Mucosa of stomach (tissue), 1 donor: ENCODE results near the gene FBXO9.

Source experiments
- H3K27me3 ChIP-seq: one replicate; pipeline ENCODE4 v1.7.0; 2013; ENCODE audit warnings: mild to moderate bottlenecking, low read length; ENCODE audit not compliant: control insufficient read depth, insufficient read depth
- H3K36me3 ChIP-seq: one replicate; pipeline ENCODE4 v1.7.0; 2013; ENCODE audit warnings: low read length; ENCODE audit not compliant: control insufficient read depth, insufficient read depth
- H3K4me1 ChIP-seq: one replicate; pipeline ENCODE4 v1.7.0; 2013; ENCODE audit warnings: mild to moderate bottlenecking, low read length; ENCODE audit not compliant: control insufficient read depth, insufficient read depth
- H3K4me3 ChIP-seq: one replicate; pipeline ENCODE4 v1.7.0; 2013; ENCODE audit warnings: low read length
- H3K9ac ChIP-seq: one replicate; pipeline ENCODE4 v1.7.0; 2013; ENCODE audit warnings: mild to moderate bottlenecking, low read length, moderate library complexity
- H3K9me3 ChIP-seq: one replicate; pipeline ENCODE4 v1.7.0; 2013; ENCODE audit warnings: mild to moderate bottlenecking, low read length, moderate library complexity; ENCODE audit not compliant: control insufficient read depth
- donor health status: Pancreatic carcinoma.

Gene FBXO9

DNA sequence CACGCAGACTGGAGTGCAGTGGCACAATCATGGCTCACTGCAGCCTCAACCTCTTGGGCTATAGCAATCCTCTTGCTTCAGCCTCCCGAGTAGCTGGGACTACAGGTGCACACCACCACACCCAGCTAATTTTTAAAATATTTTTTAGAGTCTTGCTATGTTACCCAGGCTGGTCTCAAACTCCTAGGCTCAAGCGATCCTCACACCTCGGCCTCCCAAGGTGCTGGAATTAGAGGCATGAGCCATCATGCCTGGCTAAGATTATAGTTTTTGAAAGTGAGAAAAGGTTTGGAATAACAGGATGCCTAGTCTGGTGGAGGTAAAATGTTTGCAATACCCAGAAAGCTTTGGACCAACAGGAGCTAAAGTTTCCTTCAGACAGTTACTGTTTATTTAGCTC lies 60.1 kb downstream of the FBXO9 start:
- Histone ChIP-seq H3K9ac (no peak overlapping the region), H3K4me1 (no peaks in the 10 kb centered on the region), H3K27me3 (no peaks in the 10 kb centered on the region), H3K4me3 (no peak overlapping the region), H3K9me3 (no peaks in the 10 kb centered on the region), H3K36me3 (no peaks in the 10 kb centered on the region)

DNA sequence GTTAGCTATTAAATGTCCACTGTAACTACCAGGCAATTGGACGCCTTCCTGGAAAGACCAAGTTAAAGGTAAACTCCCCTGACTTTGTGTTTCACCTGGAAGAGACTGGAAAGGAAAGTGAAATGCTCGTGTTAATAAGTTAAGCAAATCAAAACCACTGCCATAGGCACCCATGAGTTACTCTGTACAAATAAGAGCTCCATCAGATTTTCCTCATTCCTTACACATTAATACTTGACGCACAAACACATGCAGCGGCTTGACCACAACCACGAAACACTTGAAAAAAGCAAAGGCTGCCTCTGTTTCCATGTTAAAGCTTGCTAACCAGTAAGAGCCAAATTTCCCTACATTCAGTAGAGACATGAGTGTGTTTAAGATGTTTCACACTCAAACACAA lies 63.6 kb downstream of the FBXO9 start:
- Histone ChIP-seq H3K9me3 (no peaks in the 10 kb centered on the region), H3K36me3 (no peaks in the 10 kb centered on the region), H3K9ac (no peak overlapping the region), H3K4me3 (no peak overlapping the region), H3K4me1 (no peaks in the 10 kb centered on the region), H3K27me3 (no peaks in the 10 kb centered on the region)

DNA sequence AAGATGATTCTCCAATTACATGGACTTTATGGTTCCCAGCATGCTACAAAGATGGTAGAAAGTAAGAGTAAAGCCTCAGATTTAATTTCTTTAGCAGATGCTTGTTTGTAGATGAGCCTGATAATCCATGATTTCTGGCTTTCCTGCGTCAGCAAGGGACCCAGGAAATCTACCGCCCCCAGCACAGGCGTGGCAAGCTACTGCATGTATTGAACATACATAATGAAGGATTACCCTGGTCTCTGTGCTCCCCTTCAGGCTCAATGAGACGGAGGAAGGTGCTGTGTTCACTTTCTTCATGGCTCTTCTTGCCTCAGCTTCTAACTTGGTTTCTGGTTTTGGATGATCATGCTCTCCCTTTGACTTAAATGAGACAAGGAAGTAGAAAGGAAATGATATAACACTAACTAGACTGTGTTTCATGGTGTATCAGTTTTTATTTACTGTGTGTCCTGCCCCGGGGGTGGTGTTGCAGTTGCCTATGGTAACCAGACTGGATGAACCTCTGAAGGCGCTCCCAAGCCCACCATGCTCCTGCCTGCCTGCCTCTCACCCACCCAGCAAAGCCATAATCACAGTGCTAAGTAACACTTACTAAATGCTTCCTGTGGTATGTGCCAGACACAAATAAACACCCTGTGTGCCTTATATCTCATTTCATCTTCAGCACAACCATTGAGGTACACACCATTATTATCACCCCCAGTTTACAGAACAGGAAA lies 65.5 kb downstream of the FBXO9 start:
- Histone ChIP-seq H3K36me3 (no peaks in the 10 kb centered on the region), H3K4me3 (no peak overlapping the region), H3K9me3 (no peaks in the 10 kb centered on the region), H3K9ac (no peak overlapping the region), H3K27me3 (no peaks in the 10 kb centered on the region), H3K4me1 (peaks cover 7% of the 10 kb centered on the region)

DNA sequence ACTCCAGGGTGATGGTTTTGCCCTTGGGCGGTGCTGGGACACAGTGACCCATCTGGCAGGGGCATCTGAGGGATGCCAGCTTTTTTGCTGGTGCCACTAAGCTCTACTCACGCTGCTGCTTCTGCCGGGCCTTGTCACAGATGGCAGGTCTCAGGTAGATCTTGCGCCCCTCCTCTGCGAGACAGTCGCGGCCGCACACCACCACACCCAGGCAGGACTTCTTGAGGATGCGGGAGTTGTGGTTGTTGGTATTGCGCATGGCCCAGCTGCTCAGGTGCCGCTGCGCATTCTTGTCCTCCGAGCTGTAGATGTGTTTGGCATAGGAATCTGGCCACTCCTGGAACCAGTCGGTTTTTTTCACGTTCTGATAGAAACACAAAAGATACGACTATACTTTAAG lies 68.8 kb downstream of the FBXO9 start:
- H3K9me3 ChIP-seq: no peaks in the 10 kb centered on the region
- no peak overlapping the region for H3K9ac ChIP-seq
- H3K4me1 ChIP-seq: peaks cover 7% of the 10 kb centered on the region
- no peaks in the 10 kb centered on the region for H3K27me3 ChIP-seq
- no peak overlapping the region for H3K4me3 ChIP-seq
- H3K36me3 ChIP-seq: no peaks in the 10 kb centered on the region

DNA sequence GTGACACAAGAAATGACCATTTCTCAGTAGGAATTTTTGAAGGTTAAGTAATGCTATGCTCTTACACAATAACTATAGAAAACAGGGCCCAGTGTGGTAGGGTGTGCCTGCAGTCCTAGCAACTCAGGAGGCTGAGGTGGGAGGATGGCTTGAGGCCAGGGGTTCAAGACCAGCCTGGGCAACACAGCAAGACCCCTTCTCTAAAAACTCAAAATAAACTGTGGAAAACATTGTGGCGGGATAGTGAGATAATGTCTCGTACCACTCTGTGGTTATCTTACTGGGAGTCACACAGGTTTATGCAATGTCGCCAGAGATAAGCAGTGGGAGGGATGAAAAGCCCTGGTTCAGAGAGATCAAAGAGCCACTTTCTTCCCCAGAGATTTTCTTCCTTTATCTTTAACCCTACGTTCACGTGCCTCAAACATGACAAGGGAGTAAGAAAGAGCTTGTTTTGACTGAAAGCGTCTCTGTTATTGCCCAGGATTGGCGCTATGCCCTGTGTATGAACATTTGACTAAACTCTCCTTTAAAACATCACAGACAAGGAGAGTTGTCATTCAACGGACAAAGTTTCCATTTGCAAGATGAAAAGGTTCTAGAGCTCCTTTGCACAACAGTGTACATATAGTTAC lies 69.5 kb downstream of the FBXO9 start:
- Histone ChIP-seq H3K4me3 (no peak overlapping the region), H3K9me3 (no peaks in the 10 kb centered on the region), H3K36me3 (no peaks in the 10 kb centered on the region), H3K27me3 (no peaks in the 10 kb centered on the region), H3K4me1 (peaks cover 7% of the 10 kb centered on the region), H3K9ac (no peak overlapping the region)

DNA sequence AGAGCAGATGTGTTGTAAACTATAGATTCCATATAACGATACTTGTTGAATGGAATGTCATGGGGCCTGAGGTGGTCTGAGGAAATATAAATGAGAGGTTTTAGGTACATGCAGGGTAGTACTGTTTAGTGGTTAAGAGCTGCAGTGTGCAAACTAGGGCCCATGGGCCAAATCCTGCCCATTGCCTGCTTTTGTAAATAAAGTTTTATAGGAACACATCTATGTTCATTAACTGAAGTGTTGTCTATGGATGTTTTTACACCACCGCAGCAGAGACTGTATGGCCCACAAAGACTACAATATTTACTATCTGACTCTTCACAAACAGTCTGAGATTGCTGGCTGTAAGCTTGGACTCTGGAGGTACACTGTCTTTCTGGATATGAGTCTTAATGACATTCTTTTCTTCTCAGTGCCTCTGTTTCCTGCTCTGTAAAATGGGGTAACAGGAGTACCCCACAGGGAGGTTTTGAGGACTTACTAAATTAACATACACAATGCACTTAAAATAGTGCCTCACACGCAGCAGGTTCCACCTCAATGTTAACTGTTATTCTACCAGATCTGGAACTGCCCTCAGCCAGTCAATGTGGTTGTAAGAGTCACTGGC lies 70.9 kb downstream of the FBXO9 start:
- no peaks in the 10 kb centered on the region for H3K9me3 ChIP-seq
- no peak overlapping the region for H3K9ac ChIP-seq
- peaks cover 7% of the 10 kb centered on the region for H3K4me1 ChIP-seq
- H3K36me3 ChIP-seq: no peaks in the 10 kb centered on the region
- no peak overlapping the region for H3K4me3 ChIP-seq
- no peaks in the 10 kb centered on the region for H3K27me3 ChIP-seq

DNA sequence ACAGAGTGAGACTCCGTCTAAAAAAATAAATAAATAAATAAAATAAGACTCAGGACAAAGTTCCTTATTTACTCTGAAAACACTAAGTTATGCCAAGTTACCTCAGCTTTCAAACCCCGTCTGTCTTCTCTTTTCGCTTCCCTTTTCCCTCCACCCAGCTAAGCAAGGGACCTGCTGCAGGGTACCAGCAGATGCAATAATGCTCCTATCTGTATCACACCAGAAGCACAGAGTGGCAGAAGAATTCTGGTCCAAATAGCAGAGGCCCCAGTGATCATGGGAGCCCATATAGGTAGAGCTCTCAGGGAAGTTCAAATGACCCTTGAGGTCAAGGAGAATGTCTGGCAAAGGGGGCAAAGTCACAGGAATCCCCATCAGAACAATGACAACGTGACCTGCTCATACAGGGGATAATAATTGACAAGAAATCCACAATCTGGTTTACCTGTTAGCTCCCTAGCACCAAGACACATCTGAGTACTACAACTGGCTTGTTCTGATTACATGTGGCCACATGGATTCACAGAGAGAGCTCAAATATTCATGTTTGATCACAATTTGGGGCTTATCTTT lies 74.7 kb downstream of the FBXO9 start:
- no peaks in the 10 kb centered on the region for H3K36me3 ChIP-seq
- no peaks in the 10 kb centered on the region for H3K9me3 ChIP-seq
- no peak overlapping the region for H3K4me3 ChIP-seq
- H3K9ac ChIP-seq: no peak overlapping the region
- no peaks in the 10 kb centered on the region for H3K27me3 ChIP-seq
- peaks cover 2% of the 10 kb centered on the region for H3K4me1 ChIP-seq

DNA sequence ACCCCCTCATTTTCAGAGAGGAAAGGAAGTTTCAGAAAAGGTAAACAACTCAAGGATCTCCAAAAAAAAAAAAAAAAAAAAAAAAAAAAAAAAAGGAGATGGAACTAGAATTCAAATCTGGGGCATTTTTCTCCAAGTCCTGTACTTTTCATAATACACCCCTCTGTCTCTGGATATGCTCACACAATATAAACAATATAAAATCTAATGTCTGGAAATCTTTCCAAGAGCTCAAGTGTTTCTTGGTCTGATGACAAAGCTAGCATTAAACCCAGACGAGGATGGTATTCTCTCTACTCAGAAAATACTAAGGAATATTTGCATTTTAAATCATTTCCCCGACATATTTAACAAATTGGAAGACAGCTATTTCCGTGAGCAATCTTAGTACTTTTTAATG lies 77.6 kb downstream of the FBXO9 start:
- no peaks in the 10 kb centered on the region for H3K4me1 ChIP-seq
- no peaks in the 10 kb centered on the region for H3K27me3 ChIP-seq

DNA sequence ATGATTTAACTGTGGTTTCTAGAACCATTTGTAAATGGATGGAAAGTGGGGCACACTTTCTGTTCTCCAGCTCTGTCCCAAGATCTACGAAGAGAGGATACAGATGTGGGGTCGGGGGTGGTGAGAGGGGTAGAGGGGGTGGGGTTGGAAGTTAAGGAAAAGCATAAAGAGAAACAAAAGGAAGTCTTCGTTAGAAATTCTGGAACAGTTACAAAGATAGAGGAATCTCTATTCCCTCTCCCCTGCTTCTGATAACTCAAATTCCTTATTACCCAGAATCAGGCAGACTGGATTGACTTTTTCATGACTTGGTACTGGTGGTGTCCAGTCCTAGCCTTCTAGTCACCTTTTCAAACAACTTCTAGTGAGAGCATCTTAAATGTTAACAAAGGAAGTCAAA lies 78.5 kb downstream of the FBXO9 start:
- Histone ChIP-seq H3K4me3 (no peak overlapping the region), H3K9me3 (no peaks in the 10 kb centered on the region), H3K9ac (no peak overlapping the region), H3K36me3 (no peaks in the 10 kb centered on the region), H3K27me3 (no peaks in the 10 kb centered on the region), H3K4me1 (no peaks in the 10 kb centered on the region)

More for the DNA sequence above, 77.6 kb downstream of the FBXO9 start:
- no peak overlapping the region for H3K9ac ChIP-seq
- no peaks in the 10 kb centered on the region for H3K36me3 ChIP-seq
- H3K9me3 ChIP-seq: no peaks in the 10 kb centered on the region
- H3K4me3 ChIP-seq: no peak overlapping the region

DNA sequence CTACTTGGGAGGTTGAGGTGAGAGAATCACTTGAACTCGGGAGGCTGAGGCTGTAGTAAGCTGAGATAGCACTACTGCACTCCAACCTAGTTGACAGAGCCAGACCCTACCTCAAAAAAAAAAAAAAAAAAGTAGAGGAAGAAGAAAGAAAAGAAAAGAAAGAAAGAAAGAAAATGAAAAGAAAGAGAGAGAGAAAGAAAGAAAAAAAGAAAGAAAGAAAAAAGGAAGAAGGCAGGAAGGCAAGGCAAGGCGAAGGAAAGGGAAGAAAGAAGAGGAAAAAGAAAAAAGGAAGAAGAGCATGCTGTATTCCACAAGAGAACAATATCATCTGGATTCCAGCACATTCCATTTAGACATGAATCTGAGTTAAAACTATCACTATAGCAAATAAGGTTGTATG lies 79.6 kb downstream of the FBXO9 start:
- no peaks in the 10 kb centered on the region for H3K4me1 ChIP-seq
- H3K36me3 ChIP-seq: no peaks in the 10 kb centered on the region
- H3K9ac ChIP-seq: no peak overlapping the region
- no peaks in the 10 kb centered on the region for H3K9me3 ChIP-seq
- no peaks in the 10 kb centered on the region for H3K27me3 ChIP-seq
- H3K4me3 ChIP-seq: no peak overlapping the region

DNA sequence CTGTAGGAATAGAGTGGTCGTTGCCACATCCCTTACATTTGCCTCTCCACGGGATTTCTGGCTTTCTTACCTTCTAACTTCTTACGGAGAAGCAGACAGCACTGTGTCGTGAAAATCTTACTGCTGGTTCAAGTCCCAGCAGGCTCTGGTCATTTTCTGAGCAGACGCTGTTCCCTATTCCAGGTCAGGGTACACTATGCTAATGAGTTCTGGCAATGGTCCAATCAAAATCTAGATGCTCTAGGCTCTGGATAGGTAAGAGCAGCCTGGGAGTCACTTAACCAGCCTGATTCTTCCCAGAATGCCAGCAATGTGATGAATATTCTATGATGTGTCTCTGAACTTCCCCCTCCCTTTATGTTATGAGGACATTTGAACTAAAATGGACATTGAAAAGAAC lies 83.5 kb downstream of the FBXO9 start, which contains the start of gene GCM1:
TSS of gene GCM1 (minus strand) at position 158 of the 400 bp plus-strand sequence. CDS start 3,209 bp downstream, outside the sequence.
- H3K27me3 ChIP-seq: no peaks in the 10 kb centered on the region

More for the DNA sequence above, 83.5 kb downstream of the FBXO9 start, which contains the start of gene GCM1:
- Histone ChIP-seq H3K4me1 (no peaks in the 10 kb centered on the region), H3K9me3 (no peaks in the 10 kb centered on the region), H3K36me3 (no peaks in the 10 kb centered on the region), H3K4me3 (no peak within 1 kb of the TSS), H3K9ac (no peak within 1 kb of the TSS)
